ENCODE measurements around the gene PLA2G5. TPM values are rescaled to one million over a fixed set of nuclear protein-coding genes. Genes with fewer than 3 reads are reported as not detected.
"Not testable (repeated sequence)": the region's sequence is repeated elsewhere in the genome, so short reads cannot be mapped to it uniquely, and the experiment has no call there.

The PLA2G5 gene
- total RNA-seq, 2 experiments from 2014 or later, result not detected

DNA sequence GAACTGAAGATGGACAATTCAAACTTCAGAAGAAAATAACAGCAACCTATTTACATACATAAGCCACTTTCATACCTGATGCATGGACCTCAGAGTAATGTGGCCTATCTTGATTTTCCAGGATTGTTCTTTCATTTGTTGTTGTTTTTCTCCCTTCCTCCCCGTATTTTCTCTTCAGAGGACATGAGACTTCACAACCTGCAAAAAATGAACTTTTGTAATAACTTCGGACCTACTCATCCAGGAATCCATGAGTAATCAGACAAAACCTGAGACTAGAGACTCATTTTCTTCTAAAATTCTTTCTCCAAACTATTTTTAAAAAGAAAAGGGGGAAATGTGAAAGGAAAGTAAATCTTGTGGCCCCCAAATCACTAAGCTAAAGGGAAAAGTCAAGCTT lies 17.6 kb upstream of the PLA2G5 start:
- ChIA-PET POLR2A (no interaction called here), CTCF (interaction anchor here (0.8 kb wide), 1 partner anchor 10 kb away, joined by 3 read pairs; no protein-coding TSS in a partner anchor)
- no peak for ATAC-seq

DNA sequence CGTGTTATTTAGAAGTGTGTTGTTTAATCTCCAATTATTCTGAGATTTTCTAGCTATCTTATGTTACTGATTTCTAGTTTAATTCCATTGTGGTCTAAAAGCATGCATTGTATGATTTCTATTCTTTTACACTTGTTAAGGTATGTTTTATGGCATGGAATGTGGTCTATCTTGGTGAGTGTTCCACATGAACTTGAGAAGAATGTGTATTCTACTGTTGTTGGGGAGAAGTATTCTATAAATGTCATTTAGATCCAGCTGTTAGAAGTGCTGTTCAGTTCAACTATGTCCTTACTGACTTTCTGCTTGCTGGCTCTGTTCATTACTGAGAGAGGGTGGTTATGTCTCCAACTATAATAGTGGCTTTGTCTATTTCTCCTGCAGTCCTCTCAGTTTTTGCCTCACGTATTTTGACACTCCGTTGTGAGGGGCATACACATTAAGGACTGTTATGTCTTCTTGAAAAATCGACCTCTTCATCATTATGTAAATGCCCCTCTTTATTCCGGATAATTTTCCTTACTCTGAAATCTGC lies 12.0 kb upstream of the PLA2G5 start:
- Mint-ChIP-seq H3K27ac (no peak overlapping the region), H3K27me3 (peaks cover 5% of the 10 kb centered on the region), H3K4me1 (ENCODE audit: low read depth) (peaks cover 25% of the 10 kb centered on the region), H3K9me3 (peaks cover 3% of the 10 kb centered on the region), H3K36me3 (ENCODE audit: low read depth) (peaks cover under 1% of the 10 kb centered on the region), H3K4me3 (no peak overlapping the region)
- DNase-seq (no peak), ATAC-seq (no peak)
- ChIA-PET CTCF (interaction anchor here (0.7 to 1.2 kb wide), 6 partner anchors 9 to 142 kb away, joined by 3 read pairs; partner anchors contain the start of gene PLA2G5), POLR2A (interaction anchor here (0.6 kb wide), 1 partner anchor 444 kb away, joined by 4 read pairs; no protein-coding TSS in a partner anchor)
- intact Hi-C loops (cut with micrococcal nuclease), result no loop called here
- TF ChIP-seq, protein P1, sequence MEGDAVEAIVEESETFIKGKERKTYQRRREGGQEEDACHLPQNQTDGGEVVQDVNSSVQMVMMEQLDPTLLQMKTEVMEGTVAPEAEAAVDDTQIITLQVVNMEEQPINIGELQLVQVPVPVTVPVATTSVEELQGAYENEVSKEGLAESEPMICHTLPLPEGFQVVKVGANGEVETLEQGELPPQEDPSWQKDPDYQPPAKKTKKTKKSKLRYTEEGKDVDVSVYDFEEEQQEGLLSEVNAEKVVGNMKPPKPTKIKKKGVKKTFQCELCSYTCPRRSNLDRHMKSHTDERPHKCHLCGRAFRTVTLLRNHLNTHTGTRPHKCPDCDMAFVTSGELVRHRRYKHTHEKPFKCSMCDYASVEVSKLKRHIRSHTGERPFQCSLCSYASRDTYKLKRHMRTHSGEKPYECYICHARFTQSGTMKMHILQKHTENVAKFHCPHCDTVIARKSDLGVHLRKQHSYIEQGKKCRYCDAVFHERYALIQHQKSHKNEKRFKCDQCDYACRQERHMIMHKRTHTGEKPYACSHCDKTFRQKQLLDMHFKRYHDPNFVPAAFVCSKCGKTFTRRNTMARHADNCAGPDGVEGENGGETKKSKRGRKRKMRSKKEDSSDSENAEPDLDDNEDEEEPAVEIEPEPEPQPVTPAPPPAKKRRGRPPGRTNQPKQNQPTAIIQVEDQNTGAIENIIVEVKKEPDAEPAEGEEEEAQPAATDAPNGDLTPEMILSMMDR (IDR thresholded peaks at IDR 0.05), result no peak

More for the DNA sequence above, 17.6 kb upstream of the PLA2G5 start:
- TF ChIP-seq, protein P1 (IDR thresholded peaks at IDR 0.05), result no peak
- Mint-ChIP-seq H3K4me3 (no peak overlapping the region), H3K4me1 (ENCODE audit: low read depth) (peaks cover 3% of the 10 kb centered on the region), H3K27me3 (peaks cover 5% of the 10 kb centered on the region), H3K36me3 (ENCODE audit: low read depth) (peaks cover 11% of the 10 kb centered on the region), H3K9me3 (peaks cover 27% of the 10 kb centered on the region), H3K27ac (no peak overlapping the region)
- intact Hi-C loops (cut with micrococcal nuclease), result no loop called here
- no peak for DNase-seq

DNA sequence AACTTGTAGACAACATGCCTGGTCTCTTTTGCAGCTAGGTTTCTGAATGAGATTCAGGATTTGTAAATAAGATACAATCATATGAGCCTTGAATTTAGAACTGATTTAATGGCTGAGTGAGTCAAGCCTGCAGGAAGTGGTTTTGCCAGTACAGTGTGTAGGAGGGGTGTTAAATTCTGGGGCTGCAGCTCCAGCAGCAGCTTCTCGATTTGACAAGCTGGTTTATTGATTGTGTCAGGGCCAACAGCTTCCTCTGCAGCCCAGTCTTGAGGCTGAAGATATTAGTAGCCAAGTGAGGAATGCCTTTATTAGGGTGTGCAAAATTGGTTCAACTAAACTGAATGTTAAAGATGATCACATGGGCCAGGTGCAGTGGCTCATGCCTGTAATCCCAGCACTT lies 11.5 kb upstream of the PLA2G5 start:
- Mint-ChIP-seq H3K4me1 (ENCODE audit: low read depth) (peaks cover 25% of the 10 kb centered on the region), H3K9me3 (peaks cover under 1% of the 10 kb centered on the region), H3K27ac (no peak overlapping the region), H3K27me3 (peaks cover 5% of the 10 kb centered on the region), H3K36me3 (ENCODE audit: low read depth) (no peaks in the 10 kb centered on the region), H3K4me3 (no peak overlapping the region)
- ChIA-PET POLR2A (no interaction called here), CTCF (interaction anchor here (0.8 to 1.2 kb wide), 6 partner anchors 10 to 142 kb away, joined by 3 read pairs; partner anchors contain the start of gene PLA2G5)
- peak; percentile 96 for ATAC-seq
- intact Hi-C loops (cut with micrococcal nuclease), result no loop called here
- peak; percentile 83 for DNase-seq
- TF ChIP-seq, protein P1 (IDR thresholded peaks at IDR 0.05), result no peak

DNA sequence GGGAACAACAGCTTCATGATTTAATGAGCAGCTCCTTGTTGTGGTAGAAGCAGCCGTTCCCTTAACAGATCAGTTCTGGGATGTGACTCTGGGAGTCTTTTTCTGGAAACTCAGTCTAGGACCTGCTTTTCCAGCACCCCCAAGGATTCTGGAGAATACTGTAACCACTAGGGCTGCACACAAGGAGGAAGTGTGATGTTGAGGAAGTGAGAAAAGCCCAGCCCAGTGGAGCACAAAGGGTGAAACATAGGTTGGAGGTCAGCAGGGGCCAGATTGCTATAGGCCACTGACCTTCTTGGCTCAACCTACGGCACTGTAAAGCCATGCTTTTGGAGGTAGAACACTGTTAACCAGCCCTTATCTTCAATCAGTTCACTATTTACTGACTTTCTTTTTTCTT lies 10.1 kb upstream of the PLA2G5 start:
- CTCF ChIA-PET, result no interaction called here
- H3K27ac Mint-ChIP-seq, result no peak overlapping the region
- H3K4me3 Mint-ChIP-seq, result no peak overlapping the region
- H3K4me1 Mint-ChIP-seq (ENCODE audit: low read depth), result peaks cover 25% of the 10 kb centered on the region
- POLR2A ChIA-PET, result no interaction called here
- intact Hi-C loops (cut with micrococcal nuclease), result no loop called here
- H3K36me3 Mint-ChIP-seq (ENCODE audit: low read depth), result no peaks in the 10 kb centered on the region
- H3K27me3 Mint-ChIP-seq, result peaks cover 3% of the 10 kb centered on the region
- TF ChIP-seq, protein P1 (IDR thresholded peaks at IDR 0.05), result no peak
- DNase-seq (no peak), ATAC-seq (no peak)
- H3K9me3 Mint-ChIP-seq, result no peaks in the 10 kb centered on the region

DNA sequence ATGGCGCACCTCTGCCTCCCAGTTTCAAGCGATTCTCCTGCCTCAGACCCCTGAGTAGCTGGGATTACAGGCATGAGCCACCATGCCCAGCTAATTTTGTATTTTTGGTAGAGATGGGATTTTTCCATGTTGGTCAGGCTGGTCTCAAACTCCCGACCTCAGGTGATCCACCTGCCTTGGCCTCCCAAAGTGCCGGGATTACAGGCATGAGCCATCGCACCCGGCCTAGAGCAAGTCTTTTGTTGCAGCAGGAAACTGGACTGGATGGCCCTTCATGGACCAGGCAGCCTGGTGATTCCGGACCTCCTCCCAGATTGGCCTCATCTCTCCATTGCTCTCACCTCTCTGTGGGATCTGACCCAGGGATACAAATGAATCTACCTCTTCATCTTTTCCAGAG lies 9.2 kb upstream of the PLA2G5 start:
- ATAC-seq; H3K36me3 Mint-ChIP-seq (ENCODE audit: low read depth); H3K27me3 Mint-ChIP-seq; H3K4me3 Mint-ChIP-seq; POLR2A ChIA-PET; CTCF ChIA-PET; intact Hi-C loops (cut with micrococcal nuclease); DNase-seq; H3K27ac Mint-ChIP-seq; H3K9me3 Mint-ChIP-seq: not testable (repeated sequence)
- peaks cover 25% of the 10 kb centered on the region for H3K4me1 Mint-ChIP-seq (ENCODE audit: low read depth)

All from activated CD8-positive, alpha-beta T cell treated with anti-CD3 and anti-CD28 coated beads for 36 hours (primary cell).